Endothelial cell of umbilical vein (primary cell): ENCODE results near the gene PLPPR2. TPM values are rescaled to one million over a fixed set of nuclear protein-coding genes. Genes with fewer than 3 reads are reported as not detected.

Experiments
- BruUV-seq: library from RNA; stranded (reverse); fragments of 400-500 nt; replicated peaks from 2 replicates; lab custom pipeline; 2021; lab: Mats Ljungman, UMichigan
- CTCF ChIA-PET: fragments of 300-600, 350-600 bp; sonication (Branson Sonifier 250); formaldehyde crosslinking; loops from one replicate; lab custom pipeline; 2021; ENCODE audit warnings: antibody characterized with exemption, inconsistent platforms; lab: Charles Lee
- POLR2A ChIA-PET: fragments of 300-600, 350-600 bp; sonication (Branson Sonifier 250); formaldehyde crosslinking; loops from one replicate; lab custom pipeline; 2021; ENCODE audit warnings: antibody characterized with exemption, inconsistent platforms; lab: Charles Lee
- DNase-seq: peaks from one replicate; pipeline ENCODE4 v3.0.0-alpha.2; 2011; ENCODE audit warnings: low read depth, low spot score
- FAIRE-seq: peaks from 2 replicates; lab custom pipeline; 2011; peaks lifted over from hg19 to GRCh38; lab: Jason Lieb, UNC
- H2AFZ ChIP-seq: 2 replicates; pipeline ENCODE4 v1.6.0; 2012; ENCODE audit warnings: low read depth, low read length, control low read depth, inconsistent platforms
- H3K27ac ChIP-seq: 2 replicates; pipeline ENCODE4 v1.5.1; 2011; ENCODE audit warnings: low read depth, mild to moderate bottlenecking, control low read depth, low read length, moderate library complexity; ENCODE audit not compliant: insufficient read depth
- H3K27me3 ChIP-seq, 2 experiments: 2 replicates each; pipeline versions ENCODE4 v1.6.0 to v1.6.1; 2011; ENCODE audit warnings: low read length in 2 of 2, mixed read lengths in 1 of 2; ENCODE audit not compliant: control insufficient read depth in 2 of 2, insufficient read depth in 2 of 2
- H3K36me3 ChIP-seq, 2 experiments: 2 replicates in 1 of 2; 3 replicates in 1 of 2; pipeline ENCODE4 v1.5.1; 2011; ENCODE audit warnings: low read length in 2 of 2, mild to moderate bottlenecking in 1 of 2, moderate library complexity in 1 of 2; ENCODE audit not compliant: control insufficient read depth in 2 of 2, insufficient read depth in 2 of 2; ENCODE audit errors: extremely low read depth in 1 of 2
- H3K4me1 ChIP-seq: 3 replicates; pipeline ENCODE4 v1.5.1; 2011; ENCODE audit warnings: mild to moderate bottlenecking, low read length; ENCODE audit not compliant: control insufficient read depth, insufficient read depth; ENCODE audit errors: extremely low read depth
- H3K4me2 ChIP-seq: 2 replicates; pipeline ENCODE4 v1.6.1; 2011; ENCODE audit warnings: low read length, control low read depth, mixed read lengths; ENCODE audit not compliant: insufficient read depth
- H3K4me3 ChIP-seq, 3 experiments: fragments of 200-600 bp in 1 of 3; sonication (generic), shearing (Covaris generic) in 1 of 3; replicated peaks in 1 of 3; 2 replicates each; pipeline ENCODE4 v1.5.1; 2011 to 2016; ENCODE audit warnings: control low read depth in 3 of 3, low read length in 3 of 3, mild to moderate bottlenecking in 2 of 3, inconsistent platforms in 1 of 3, low read depth in 1 of 3, moderate library complexity in 1 of 3; ENCODE audit not compliant: insufficient read depth in 1 of 3
- H3K79me2 ChIP-seq: 2 replicates; pipeline ENCODE4 v1.6.0; 2012; ENCODE audit warnings: low read length, inconsistent platforms; ENCODE audit not compliant: control insufficient read depth, insufficient read depth
- H3K9ac ChIP-seq: replicated peaks from 2 replicates; pipeline ENCODE3; 2011; ENCODE audit warnings: low read length, control low read depth; ENCODE audit not compliant: insufficient read depth; ENCODE audit errors: extremely low read depth
- H3K9me1 ChIP-seq: replicated peaks from 3 replicates; pipeline ENCODE4 v1.6.0; 2011; ENCODE audit warnings: mild to moderate bottlenecking, low read length; ENCODE audit not compliant: control insufficient read depth, insufficient read depth; ENCODE audit errors: extremely low read depth
- H3K9me3 ChIP-seq: replicated peaks from 2 replicates; pipeline ENCODE4 v1.5.1; 2012; ENCODE audit warnings: low read length, inconsistent platforms; ENCODE audit not compliant: control insufficient read depth, insufficient read depth
- H4K20me1 ChIP-seq: replicated peaks from 2 replicates; pipeline ENCODE3; 2011; ENCODE audit warnings: mild to moderate bottlenecking, low read length; ENCODE audit not compliant: control insufficient read depth, insufficient read depth; ENCODE audit errors: extremely low read depth
- FOS ChIP-seq: IDR thresholded peaks from 2 replicates; pipeline ENCODE4 v1.6.1; 2011; ENCODE audit warnings: mild to moderate bottlenecking, low read length, moderate library complexity, borderline replicate concordance; ENCODE audit not compliant: insufficient read depth
- GATA2 ChIP-seq: IDR thresholded peaks from 2 replicates; pipeline ENCODE4 v1.7.0; 2011; ENCODE audit warnings: low read depth, mild to moderate bottlenecking, moderate library complexity, mixed read lengths, low read length; ENCODE audit not compliant: insufficient read length, insufficient read depth
- JUN ChIP-seq: IDR thresholded peaks from 2 replicates; pipeline ENCODE4 v1.6.1; 2011; ENCODE audit warnings: borderline replicate concordance, low read depth; ENCODE audit not compliant: insufficient read length, insufficient read depth
- MYC ChIP-seq: IDR thresholded peaks from one replicate; pipeline ENCODE4 v1.6.1; 2011; ENCODE audit warnings: mild to moderate bottlenecking, low read depth, low read length
- POLR2A ChIP-seq: IDR thresholded peaks from 2 replicates; pipeline ENCODE4 v1.6.1; 2012; ENCODE audit warnings: low read depth, mild to moderate bottlenecking, control low read depth, low read length
- dilution Hi-C: fragments of 300-500 bp; cut with MboI; formaldehyde crosslinking; loops from one replicate; pipeline ENCODE4 v1.15.0; 2019; ENCODE audit warnings: low sequenced_read_pairs; ENCODE audit not compliant: extremely low pct_ligation_motif_present
- intact Hi-C: fragments of 100-400 bp; cut with micrococcal nuclease; formaldehyde crosslinking; loops from one replicate; pipeline ENCODE4 v1.10.0; 2022
- polyA plus RNA-seq, 4 experiments: library from polyadenylated mRNA; depleted of rRNA in 3 of 4; stranded (reverse) in 3 of 4; unstranded in 1 of 4; fragments of >200 nt; gene quantifications; 2 replicates each; pipeline versions ENCODE4 v1.2.1 to v1.2.3, GENCODE V29; 2011 to 2012; ENCODE audit warnings: missing spikeins in 1 of 4
- total RNA-seq: library from RNA; stranded (reverse); gene quantifications from 2 replicates; pipeline ENCODE4 v1.2.3, GENCODE V29; 2021
- TF ChIP-seq, protein P1 (sequence below): IDR thresholded peaks from 2 replicates; pipeline ENCODE4 v1.6.1; 2011; ENCODE audit not compliant: insufficient read depth, insufficient read length

Gene PLPPR2
- total and polyA plus RNA-seq, 2 donors (not counting 3 experiments of a cell fraction or from before 2014, with no cell fraction given) = 23.7 to 28.7 TPM

DNA sequence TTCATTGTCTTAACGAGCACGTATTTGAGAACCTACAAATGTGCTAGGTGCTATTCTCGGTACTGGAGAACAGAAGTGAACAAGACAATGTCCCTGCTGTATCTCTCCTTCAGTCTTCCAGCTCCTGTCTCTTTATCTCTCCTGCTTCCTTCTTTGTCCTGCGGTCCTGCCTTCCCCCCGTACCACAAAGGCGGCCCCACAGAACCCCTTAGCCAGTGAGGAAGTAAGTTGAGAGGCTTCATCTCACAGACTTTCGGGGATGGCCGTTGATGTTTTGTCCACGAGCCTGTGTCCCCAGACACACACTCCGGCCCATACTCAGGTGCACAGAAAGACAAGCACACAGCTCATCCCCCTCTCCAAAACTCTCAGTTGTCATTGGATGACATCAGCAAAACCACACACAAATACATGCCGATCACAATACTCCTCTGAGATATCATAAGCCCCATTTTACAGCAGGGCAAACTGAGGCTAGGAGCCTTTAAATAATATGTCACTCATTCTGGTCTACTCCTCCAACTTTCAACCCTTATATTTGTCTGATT lies 18.7 kb downstream of the PLPPR2 start:
- Histone ChIP-seq H3K27me3 (no peaks in the 10 kb centered on the region), H3K9me3 (no peaks in the 10 kb centered on the region), H3K36me3 (no peaks in the 10 kb centered on the region), H3K9ac (peak overlapping the region; percentile 89), H3K79me2 (peaks cover 3% of the 10 kb centered on the region), H3K27ac (no peak overlapping the region), H3K9me1 (no peaks in the 10 kb centered on the region), H4K20me1 (no peaks in the 10 kb centered on the region), H3K4me1 (peaks cover 39% of the 10 kb centered on the region), H2AFZ (peak overlapping the region; percentile 16), H3K4me3 (peak overlapping the region in 2 of 3 experiments; percentile 56 to 57), H3K4me2 (peak overlapping the region; percentile 77)
- FAIRE-seq = no peak
- TF ChIP-seq, protein P1, sequence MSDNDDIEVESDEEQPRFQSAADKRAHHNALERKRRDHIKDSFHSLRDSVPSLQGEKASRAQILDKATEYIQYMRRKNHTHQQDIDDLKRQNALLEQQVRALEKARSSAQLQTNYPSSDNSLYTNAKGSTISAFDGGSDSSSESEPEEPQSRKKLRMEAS = no peak
- TF ChIP-seq MYC = no peak
- no peak for TF ChIP-seq GATA2
- no peak for TF ChIP-seq JUN
- TF ChIP-seq POLR2A = no peak
- no peak for TF ChIP-seq FOS
- POLR2A ChIA-PET = interaction anchor here (1.6 kb wide), 1 partner anchor 10 kb away, joined by 4 read pairs; the partner anchor contains the start of gene EPOR
- intact Hi-C loops = loop anchor here (2.0 kb wide), 1 partner anchor 35 kb away; the partner anchor contains the start of gene RAB3D
- dilution Hi-C loops = no loop called here
- BruUV-seq = no TSS peak
- no peak for DNase-seq
- CTCF ChIA-PET = interaction anchor here (1.4 to 2.8 kb wide), 6 partner anchors 10 to 108 kb away, joined by 3 to 20 read pairs (median 7); partner anchors contain the start of genes CCDC159, EPOR, ODAD3 and PRKCSH
